NCI-H510A treated with DMSO at 0.1 percent for 48 hours (cell line): ENCODE data around the gene ADA.

Experiments
- DNase-seq: peaks from one replicate; lab custom pipeline; 2025; lab: John Stamatoyannopoulos, UW

The ADA gene

DNA sequence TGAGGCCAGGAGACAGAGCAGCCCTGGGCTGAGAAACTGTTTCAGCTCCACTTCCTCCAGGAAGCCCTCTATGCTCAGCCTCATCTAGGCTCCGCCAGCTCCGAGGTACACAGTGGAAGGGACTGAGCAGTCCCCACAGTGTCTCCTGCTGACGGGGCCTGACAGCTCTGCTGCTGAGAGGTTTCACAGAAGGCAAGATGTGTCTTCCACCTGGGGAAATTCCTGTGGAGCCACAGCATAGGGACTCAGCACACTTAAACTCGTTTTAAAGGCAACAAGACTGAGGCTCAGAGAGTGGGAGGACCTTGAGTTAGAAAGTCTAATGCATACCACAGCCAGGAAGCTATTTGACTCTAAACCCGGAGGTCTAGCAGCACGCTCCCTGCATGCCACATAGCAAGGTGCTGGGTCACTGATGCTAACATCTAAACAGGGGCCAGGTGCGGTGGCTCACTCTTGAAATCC is 6.8 kb downstream of the ADA start:
- DNase-seq = no peak

GRCh38 chr20:44644230-44644617 is 7.3 kb downstream of the ADA start:
- DNase-seq = no peak

DNA sequence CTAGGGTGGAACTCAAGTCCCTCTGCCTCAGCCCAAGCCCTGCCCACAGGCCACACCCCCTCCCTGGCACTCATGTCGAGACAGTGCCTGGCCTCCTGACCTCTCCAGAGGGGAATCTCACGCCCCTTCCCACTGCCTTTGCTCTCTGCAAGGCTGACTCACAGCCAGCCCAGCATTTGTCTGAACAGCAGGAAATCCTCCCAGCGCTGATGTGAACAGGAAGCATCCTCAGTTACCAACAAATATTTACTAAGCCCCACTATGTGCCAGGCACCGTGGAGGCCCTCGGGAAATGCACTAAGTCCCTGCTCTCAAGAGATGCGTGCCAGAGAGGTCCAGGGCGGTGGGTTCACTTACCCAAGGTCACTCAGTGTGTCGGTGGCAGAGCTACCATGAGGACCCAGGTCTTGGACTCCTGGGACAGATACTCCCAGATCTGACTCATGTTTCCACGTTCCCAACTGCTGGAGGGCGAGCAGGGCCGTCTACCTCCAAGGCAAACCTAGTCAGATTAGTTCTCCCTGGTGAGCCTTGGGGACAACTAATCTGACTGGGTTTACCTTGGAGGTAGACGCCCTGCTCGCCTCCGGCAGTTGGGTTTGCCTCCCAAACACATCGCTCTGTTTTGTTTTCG is 7.8 kb downstream of the ADA start:
- DNase-seq = no peak

GRCh38 chr20:44643154-44643519 is 8.4 kb downstream of the ADA start:
- DNase-seq = no peak

- DNase-seq = peak; percentile 66
Observed at GRCh38 chr20:44642203-44643153, 9.0 kb downstream of the ADA start.

DNA sequence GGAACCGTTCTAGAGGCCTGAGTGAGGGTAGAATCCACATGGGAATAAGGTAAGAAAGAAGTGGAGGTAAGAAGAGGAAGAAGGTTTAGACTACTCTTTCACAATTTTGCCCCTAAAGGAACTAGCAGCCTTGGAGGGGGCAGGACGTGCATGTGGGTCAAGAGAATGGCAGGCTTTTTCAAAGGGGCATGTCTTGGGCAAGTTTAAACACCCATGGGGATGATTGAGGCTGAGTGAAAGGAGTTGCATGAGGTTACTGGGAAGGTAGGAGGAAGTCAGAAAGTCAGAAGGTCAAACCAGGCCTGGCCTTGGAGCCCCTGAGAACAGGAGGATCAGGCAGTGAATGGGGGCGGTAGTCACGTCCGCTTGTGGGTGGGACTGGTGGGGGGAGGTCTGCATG is 10.2 kb downstream of the ADA start:
- no peak for DNase-seq

DNA sequence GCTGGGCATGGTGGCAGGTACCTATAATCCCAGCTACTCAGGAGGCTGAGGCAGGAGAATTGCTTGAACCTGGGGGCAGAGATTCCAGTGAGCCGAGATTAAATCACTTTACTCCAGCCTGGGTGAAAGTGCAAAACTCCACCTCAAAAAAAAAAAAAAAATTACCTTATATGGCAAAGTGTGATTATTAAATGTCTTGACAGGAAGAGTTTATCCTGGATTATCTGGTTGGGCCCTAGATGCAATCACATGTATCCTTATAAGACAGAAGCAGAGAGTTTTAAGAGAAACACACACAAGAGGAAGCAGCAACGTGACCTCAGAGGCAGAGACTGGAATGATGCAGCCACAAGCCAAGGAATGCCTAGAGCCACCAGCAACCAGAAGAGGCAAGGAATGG is 11.0 kb downstream of the ADA start:
- no peak for DNase-seq

GRCh38 chr20:44637522-44638372 is 13.8 kb downstream of the ADA start:
- DNase-seq = no peak

DNA sequence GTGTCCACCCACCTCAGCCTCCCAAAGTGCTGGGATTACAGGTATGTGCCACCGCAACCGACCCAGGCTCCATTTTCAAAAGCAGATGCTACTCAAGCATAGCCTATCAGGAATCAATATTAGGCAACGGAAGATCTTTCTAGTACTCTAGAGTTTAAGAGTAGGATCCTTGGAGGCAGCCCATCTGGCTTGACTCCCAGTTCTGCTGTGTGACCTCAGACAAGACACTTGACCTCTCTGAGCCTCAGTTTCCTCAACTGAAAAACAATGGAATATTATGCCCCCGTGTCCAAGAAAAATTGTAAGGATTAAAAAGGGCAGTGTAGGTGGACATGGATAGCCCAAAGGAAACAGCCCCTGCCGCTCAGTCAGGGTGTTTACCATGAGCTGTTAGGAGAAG is 14.5 kb downstream of the ADA start:
- DNase-seq = no peak

GRCh38 chr20:44635877-44636276 is 15.6 kb downstream of the ADA start:
- DNase-seq = no peak

DNA sequence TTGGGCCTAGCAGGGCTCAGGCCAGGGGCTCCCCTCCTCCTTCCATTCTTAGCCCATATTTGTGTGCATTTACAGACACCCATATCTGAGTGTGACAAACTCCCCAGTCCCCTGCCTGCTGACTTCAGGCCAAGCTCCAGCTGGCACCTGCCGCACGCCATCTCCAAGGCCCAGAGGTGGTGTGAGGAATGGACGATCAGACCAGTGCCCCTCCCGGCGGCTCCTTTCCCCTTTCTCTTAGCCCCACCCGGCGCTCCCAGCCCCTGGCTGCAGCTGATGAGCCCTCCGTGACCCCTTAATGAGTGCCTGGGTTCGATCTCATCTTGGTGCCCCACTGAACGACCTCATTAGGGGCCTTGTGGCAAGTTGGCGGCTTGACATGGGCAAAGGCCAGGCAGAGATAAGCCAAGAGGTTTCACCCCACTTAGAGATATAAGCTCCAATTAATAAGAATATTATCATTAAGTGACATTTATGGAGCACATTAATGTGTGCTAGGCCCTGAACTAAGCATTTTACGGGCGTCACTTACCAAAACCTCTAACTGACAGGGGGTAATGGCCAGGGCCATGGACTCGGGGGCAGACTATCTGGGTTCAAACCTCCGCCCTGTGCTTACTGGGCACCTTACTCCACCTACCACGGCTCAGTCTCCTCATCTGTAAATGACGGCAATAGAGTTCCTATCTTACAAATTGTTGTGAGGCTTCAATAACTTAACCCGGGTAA is 17.5 kb downstream of the ADA start:
- DNase-seq = no peak

DNA sequence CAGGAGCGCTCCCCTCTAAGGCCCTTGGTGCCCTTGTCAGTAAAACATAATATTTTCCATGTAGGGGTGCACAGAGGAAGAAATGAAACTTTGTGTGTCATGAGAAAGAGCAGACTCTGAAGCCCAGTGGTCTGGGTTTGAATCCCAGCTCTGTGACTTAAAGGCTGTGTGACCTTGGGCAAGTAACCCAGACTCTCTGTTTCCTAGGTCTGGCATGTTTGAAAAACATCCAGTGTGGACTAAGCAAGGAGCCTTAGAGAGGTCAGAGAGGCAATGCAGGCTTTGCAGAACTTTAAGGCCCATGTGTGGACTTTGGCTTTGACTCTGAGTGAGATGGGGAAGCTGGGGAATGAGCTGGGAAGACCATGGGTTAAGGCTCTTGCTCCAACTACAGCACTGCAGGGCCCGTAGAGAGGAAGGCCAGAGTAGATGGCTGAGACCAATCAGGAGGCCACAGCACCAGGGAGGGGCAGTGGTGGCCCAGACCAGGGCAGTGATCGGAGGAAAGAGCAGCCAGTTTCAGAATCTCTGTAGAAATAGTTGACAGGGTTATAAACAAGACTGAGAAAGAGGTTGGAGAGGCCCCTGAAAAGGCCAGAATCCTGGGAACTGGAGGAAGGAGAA is 18.2 kb downstream of the ADA start:
- DNase-seq = no peak

- no peak for DNase-seq
Observed at GRCh38 chr20:44632103-44632752, 19.3 kb downstream of the ADA start.

GRCh38 chr20:44630297-44630696 is 21.2 kb downstream of the ADA start:
- DNase-seq = no peak

- no peak for DNase-seq
Observed at GRCh38 chr20:44629542-44629941, 22.0 kb downstream of the ADA start.

- DNase-seq = no peak
Observed at GRCh38 chr20:44629017-44629385, 22.5 kb downstream of the ADA start.

- no peak for DNase-seq
Observed at GRCh38 chr20:44627364-44628010, 24.0 kb downstream of the ADA start.

DNA sequence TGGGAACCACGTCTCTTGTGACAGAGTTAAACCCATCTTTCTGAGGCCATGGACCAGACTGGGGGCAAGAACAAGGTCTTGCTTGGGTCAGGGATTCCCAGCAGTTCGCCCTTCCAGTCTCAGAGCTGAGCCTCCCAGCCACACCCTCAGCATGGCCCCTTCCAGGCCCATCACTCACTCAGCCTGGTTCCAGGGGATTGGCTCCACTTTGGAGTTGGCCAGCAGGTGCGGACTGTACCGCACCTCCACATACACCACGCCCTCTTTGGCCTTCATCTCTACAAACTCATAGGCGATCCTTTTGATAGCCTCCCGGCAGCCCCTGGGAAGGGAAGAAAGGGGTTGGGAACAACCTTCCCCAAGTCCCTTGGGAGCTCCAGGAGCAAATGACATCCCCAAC is 25.2 kb downstream of the ADA start:
- DNase-seq = no peak

- DNase-seq = no peak
Observed at GRCh38 chr20:44625361-44625760, 26.1 kb downstream of the ADA start.

- no peak for DNase-seq
Observed at GRCh38 chr20:44624743-44625271, 26.7 kb downstream of the ADA start.
